Endothelial cell of umbilical vein (primary cell): ENCODE measurements around the gene DEF6. TPM values are rescaled to one million over a fixed set of nuclear protein-coding genes. Genes with fewer than 3 reads are reported as not detected.

ENCODE experiments used
- BruUV-seq: library from RNA; stranded (reverse); fragments of 400-500 nt; replicated peaks from 2 replicates; lab custom pipeline; 2021; lab: Mats Ljungman, UMichigan
- CTCF ChIA-PET: fragments of 300-600, 350-600 bp; sonication (Branson Sonifier 250); formaldehyde crosslinking; loops from one replicate; lab custom pipeline; 2021; ENCODE audit warnings: antibody characterized with exemption, inconsistent platforms; lab: Charles Lee
- POLR2A ChIA-PET: fragments of 300-600, 350-600 bp; sonication (Branson Sonifier 250); formaldehyde crosslinking; loops from one replicate; lab custom pipeline; 2021; ENCODE audit warnings: antibody characterized with exemption, inconsistent platforms; lab: Charles Lee
- DNase-seq: peaks from one replicate; pipeline ENCODE4 v3.0.0-alpha.2; 2011; ENCODE audit warnings: low read depth, low spot score
- FAIRE-seq: peaks from 2 replicates; lab custom pipeline; 2011; peaks lifted over from hg19 to GRCh38; lab: Jason Lieb, UNC
- H2AFZ ChIP-seq: 2 replicates; pipeline ENCODE4 v1.6.0; 2012; ENCODE audit warnings: low read depth, low read length, control low read depth, inconsistent platforms
- H3K27ac ChIP-seq: 2 replicates; pipeline ENCODE4 v1.5.1; 2011; ENCODE audit warnings: low read depth, mild to moderate bottlenecking, control low read depth, low read length, moderate library complexity; ENCODE audit not compliant: insufficient read depth
- H3K27me3 ChIP-seq, 2 experiments: 2 replicates each; pipeline versions ENCODE4 v1.6.0 to v1.6.1; 2011; ENCODE audit warnings: low read length in 2 of 2, mixed read lengths in 1 of 2; ENCODE audit not compliant: control insufficient read depth in 2 of 2, insufficient read depth in 2 of 2
- H3K36me3 ChIP-seq, 2 experiments: 2 replicates in 1 of 2; 3 replicates in 1 of 2; pipeline ENCODE4 v1.5.1; 2011; ENCODE audit warnings: low read length in 2 of 2, mild to moderate bottlenecking in 1 of 2, moderate library complexity in 1 of 2; ENCODE audit not compliant: control insufficient read depth in 2 of 2, insufficient read depth in 2 of 2; ENCODE audit errors: extremely low read depth in 1 of 2
- H3K4me1 ChIP-seq: 3 replicates; pipeline ENCODE4 v1.5.1; 2011; ENCODE audit warnings: mild to moderate bottlenecking, low read length; ENCODE audit not compliant: control insufficient read depth, insufficient read depth; ENCODE audit errors: extremely low read depth
- H3K4me2 ChIP-seq: 2 replicates; pipeline ENCODE4 v1.6.1; 2011; ENCODE audit warnings: low read length, control low read depth, mixed read lengths; ENCODE audit not compliant: insufficient read depth
- H3K4me3 ChIP-seq, 3 experiments: fragments of 200-600 bp in 1 of 3; sonication (generic), shearing (Covaris generic) in 1 of 3; replicated peaks in 1 of 3; 2 replicates each; pipeline ENCODE4 v1.5.1; 2011 to 2016; ENCODE audit warnings: control low read depth in 3 of 3, low read length in 3 of 3, mild to moderate bottlenecking in 2 of 3, inconsistent platforms in 1 of 3, low read depth in 1 of 3, moderate library complexity in 1 of 3; ENCODE audit not compliant: insufficient read depth in 1 of 3
- H3K79me2 ChIP-seq: 2 replicates; pipeline ENCODE4 v1.6.0; 2012; ENCODE audit warnings: low read length, inconsistent platforms; ENCODE audit not compliant: control insufficient read depth, insufficient read depth
- H3K9ac ChIP-seq: replicated peaks from 2 replicates; pipeline ENCODE3; 2011; ENCODE audit warnings: low read length, control low read depth; ENCODE audit not compliant: insufficient read depth; ENCODE audit errors: extremely low read depth
- H3K9me1 ChIP-seq: replicated peaks from 3 replicates; pipeline ENCODE4 v1.6.0; 2011; ENCODE audit warnings: mild to moderate bottlenecking, low read length; ENCODE audit not compliant: control insufficient read depth, insufficient read depth; ENCODE audit errors: extremely low read depth
- H3K9me3 ChIP-seq: replicated peaks from 2 replicates; pipeline ENCODE4 v1.5.1; 2012; ENCODE audit warnings: low read length, inconsistent platforms; ENCODE audit not compliant: control insufficient read depth, insufficient read depth
- H4K20me1 ChIP-seq: replicated peaks from 2 replicates; pipeline ENCODE3; 2011; ENCODE audit warnings: mild to moderate bottlenecking, low read length; ENCODE audit not compliant: control insufficient read depth, insufficient read depth; ENCODE audit errors: extremely low read depth
- CTCF ChIP-seq, 2 donors: IDR thresholded peaks; 1 replicate in 1 of 2; 2 replicates in 1 of 2; pipeline ENCODE4 v1.5.1; 2011; ENCODE audit warnings: low read length in 2 of 2, mild to moderate bottlenecking in 2 of 2, moderate library complexity in 2 of 2, control low read depth in 1 of 2, inconsistent platforms in 1 of 2, low read depth in 1 of 2; ENCODE audit not compliant: insufficient read depth in 1 of 2; ENCODE audit errors: extremely low read depth in 1 of 2
- EZH2 ChIP-seq: IDR thresholded peaks from 2 replicates; pipeline ENCODE4 v1.6.1; 2012; ENCODE audit warnings: borderline replicate concordance, low read depth, mild to moderate bottlenecking, moderate library complexity, low read length, inconsistent platforms; ENCODE audit not compliant: severe bottlenecking
- FOS ChIP-seq: IDR thresholded peaks from 2 replicates; pipeline ENCODE4 v1.6.1; 2011; ENCODE audit warnings: mild to moderate bottlenecking, low read length, moderate library complexity, borderline replicate concordance; ENCODE audit not compliant: insufficient read depth
- GATA2 ChIP-seq: IDR thresholded peaks from 2 replicates; pipeline ENCODE4 v1.7.0; 2011; ENCODE audit warnings: low read depth, mild to moderate bottlenecking, moderate library complexity, mixed read lengths, low read length; ENCODE audit not compliant: insufficient read length, insufficient read depth
- JUN ChIP-seq: IDR thresholded peaks from 2 replicates; pipeline ENCODE4 v1.6.1; 2011; ENCODE audit warnings: borderline replicate concordance, low read depth; ENCODE audit not compliant: insufficient read length, insufficient read depth
- MYC ChIP-seq: IDR thresholded peaks from one replicate; pipeline ENCODE4 v1.6.1; 2011; ENCODE audit warnings: mild to moderate bottlenecking, low read depth, low read length
- POLR2A ChIP-seq: IDR thresholded peaks from 2 replicates; pipeline ENCODE4 v1.6.1; 2012; ENCODE audit warnings: low read depth, mild to moderate bottlenecking, control low read depth, low read length
- POLR2AphosphoS5 ChIP-seq: IDR thresholded peaks from 2 replicates; pipeline ENCODE4 v1.6.1; 2012; ENCODE audit warnings: low read depth, mild to moderate bottlenecking, control low read depth, low read length, moderate library complexity; ENCODE audit not compliant: insufficient read depth
- dilution Hi-C: fragments of 300-500 bp; cut with MboI; formaldehyde crosslinking; loops from one replicate; pipeline ENCODE4 v1.15.0; 2019; ENCODE audit warnings: low sequenced_read_pairs; ENCODE audit not compliant: extremely low pct_ligation_motif_present
- intact Hi-C: fragments of 100-400 bp; cut with micrococcal nuclease; formaldehyde crosslinking; loops from one replicate; pipeline ENCODE4 v1.10.0; 2022
- polyA plus RNA-seq, 4 experiments: library from polyadenylated mRNA; depleted of rRNA in 3 of 4; stranded (reverse) in 3 of 4; unstranded in 1 of 4; fragments of >200 nt; gene quantifications; 2 replicates each; pipeline versions ENCODE4 v1.2.1 to v1.2.3, GENCODE V29; 2011 to 2012; ENCODE audit warnings: missing spikeins in 1 of 4
- total RNA-seq: library from RNA; stranded (reverse); gene quantifications from 2 replicates; pipeline ENCODE4 v1.2.3, GENCODE V29; 2021
- TF ChIP-seq, protein P1 (sequence below): IDR thresholded peaks from 2 replicates; pipeline ENCODE4 v1.6.1; 2011; ENCODE audit not compliant: insufficient read depth, insufficient read length

The DEF6 gene
- total and polyA plus RNA-seq, 2 donors (not counting 3 experiments of a cell fraction or from before 2014, with no cell fraction given) = 0.59 to 0.77 TPM

DNA sequence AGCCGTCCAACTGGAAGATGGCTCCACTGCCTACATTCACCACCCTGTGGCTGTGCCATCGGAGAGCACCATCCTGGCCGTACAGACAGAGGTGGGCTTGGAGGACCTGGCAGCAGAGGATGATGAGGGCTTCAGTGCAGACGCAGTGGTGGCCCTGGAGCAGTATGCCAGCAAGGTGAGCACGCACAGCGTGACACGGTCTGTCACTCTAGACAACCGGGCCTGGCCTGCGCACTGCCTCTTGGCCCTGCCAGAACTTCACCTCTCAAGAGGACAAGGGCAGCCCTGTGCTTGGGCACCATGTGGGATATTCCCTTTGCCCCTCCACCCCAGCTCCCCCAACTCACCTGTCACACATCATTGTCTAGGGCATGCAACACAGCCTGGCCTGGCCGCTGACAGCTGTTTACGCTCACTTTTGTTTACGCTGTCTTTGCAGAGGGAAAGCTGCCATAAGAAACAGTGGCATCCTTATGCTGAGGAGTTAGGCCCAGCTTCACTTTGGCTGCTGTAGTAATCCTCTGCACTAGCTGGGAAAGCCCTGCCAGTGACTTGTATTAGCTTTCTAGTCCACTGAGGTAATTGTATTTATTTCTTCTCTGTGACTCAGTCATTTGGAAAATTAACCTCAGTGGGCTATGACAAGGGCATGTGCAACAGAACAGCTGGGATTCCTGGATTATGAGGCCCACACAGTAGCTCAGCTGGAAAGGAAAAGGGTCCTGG, 9.8 kb upstream of the DEF6 start:
- POLR2A ChIA-PET = no interaction called here
- peaks cover 3 to 52% of the 10 kb centered on the region in 2 experiments for H3K36me3 ChIP-seq

More for the DNA sequence above, 9.8 kb upstream of the DEF6 start:
- TF ChIP-seq MYC (no peak), GATA2 (no peak), EZH2 (no peak), JUN (no peak), POLR2A (no peak), CTCF (IDR thresholded peaks at IDR 0.05; ENCODE audit: extremely low read depth in 1 of 2, insufficient read depth in 1 of 2, low read depth in 1 of 2, low read length in 2 of 2) (no peak), POLR2AphosphoS5 (no peak), FOS (no peak)
- TF ChIP-seq, protein P1, sequence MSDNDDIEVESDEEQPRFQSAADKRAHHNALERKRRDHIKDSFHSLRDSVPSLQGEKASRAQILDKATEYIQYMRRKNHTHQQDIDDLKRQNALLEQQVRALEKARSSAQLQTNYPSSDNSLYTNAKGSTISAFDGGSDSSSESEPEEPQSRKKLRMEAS = no peak
- BruUV-seq = no TSS peak
- Histone ChIP-seq H3K27me3 (no peaks in the 10 kb centered on the region), H3K27ac (no peak overlapping the region), H3K9me3 (no peaks in the 10 kb centered on the region), H3K4me2 (no peak overlapping the region), H3K9ac (no peak overlapping the region), H4K20me1 (no peaks in the 10 kb centered on the region), H3K9me1 (no peaks in the 10 kb centered on the region), H3K4me1 (no peaks in the 10 kb centered on the region), H2AFZ (no peak overlapping the region), H3K4me3 (no peak overlapping the region), H3K79me2 (no peaks in the 10 kb centered on the region)
- intact Hi-C loops = no loop called here
- DNase-seq = no peak
- no peak for FAIRE-seq
- dilution Hi-C loops = no loop called here
- CTCF ChIA-PET = interaction anchor here (1.3 to 3.2 kb wide), 2 partner anchors 9 to 39 kb away, joined by 6 to 10 read pairs; partner anchors contain the start of gene DEF6
